ENCODE measurements around the gene IFNG.
"Not testable (repeated sequence)": the region's sequence is repeated elsewhere in the genome, so short reads cannot be mapped to it uniquely, and the experiment has no call there.

The IFNG gene

DNA sequence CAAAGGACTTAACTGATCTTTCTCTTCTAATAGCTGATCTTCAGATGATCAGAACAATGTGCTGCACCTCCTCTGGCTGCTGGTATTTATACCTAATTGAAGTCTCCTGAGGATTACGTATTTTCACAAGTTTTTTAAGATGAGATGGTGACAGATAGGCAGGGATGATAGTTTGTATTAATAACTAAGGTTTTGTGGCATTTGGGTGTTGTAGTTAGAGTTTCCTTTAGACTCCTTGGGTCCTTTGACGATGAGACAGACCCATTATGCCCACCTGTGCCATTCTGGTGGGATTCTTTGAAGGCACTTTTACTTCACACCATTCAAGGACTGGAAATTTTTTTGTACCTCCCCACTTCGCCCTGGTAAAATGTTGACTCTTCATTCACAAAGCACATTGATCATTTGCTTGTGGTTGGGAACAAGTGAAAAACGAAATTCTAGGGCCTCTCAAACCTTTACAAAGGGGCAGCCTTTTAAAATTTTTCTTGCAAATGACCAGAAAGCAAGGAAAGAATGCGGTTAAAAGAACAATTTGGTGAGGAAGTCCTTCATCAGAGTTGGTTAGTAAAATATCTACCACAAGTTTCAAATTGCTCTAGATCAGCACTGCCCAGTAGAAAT lies at the start of gene IFNG:
Gene IFNG (minus strand): TSS at position 60 of the 624 bp plus-strand sequence. CDS start 125 bp downstream, outside the sequence.
- DNase-seq: no peak

DNA sequence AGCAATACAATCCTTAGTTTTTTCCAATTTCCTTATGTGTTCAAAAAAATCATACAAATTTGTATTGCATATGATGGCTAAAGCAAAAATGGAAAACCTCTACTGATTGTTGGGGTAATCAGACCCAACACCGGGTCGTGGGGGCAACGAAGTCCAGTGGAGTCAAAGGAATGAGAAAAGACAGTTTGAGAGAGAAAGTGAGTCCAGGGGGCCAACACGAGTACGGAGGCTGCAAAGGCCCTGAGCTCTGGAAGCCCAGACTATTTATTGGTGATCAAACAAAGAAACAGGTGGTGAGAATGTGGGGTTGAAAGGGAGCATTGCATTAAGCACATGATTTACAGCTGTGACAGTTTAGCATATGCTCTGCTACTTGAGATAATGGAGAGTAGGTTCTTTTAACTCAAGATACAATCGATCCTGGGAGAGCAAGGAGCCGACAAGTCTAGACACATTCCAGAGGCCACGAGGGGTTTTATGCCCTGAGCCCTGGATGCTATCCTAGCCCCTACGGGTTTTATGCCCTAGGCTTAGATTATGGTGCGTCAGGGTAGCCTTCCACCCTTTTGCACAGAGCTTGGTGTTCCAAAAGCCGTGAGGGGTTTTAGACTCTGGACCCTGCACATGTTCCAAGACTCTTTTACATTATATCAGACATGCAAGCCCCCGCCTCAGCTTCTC lies 49.6 kb upstream of the IFNG start:
- DNase-seq: not testable (repeated sequence)

DNA sequence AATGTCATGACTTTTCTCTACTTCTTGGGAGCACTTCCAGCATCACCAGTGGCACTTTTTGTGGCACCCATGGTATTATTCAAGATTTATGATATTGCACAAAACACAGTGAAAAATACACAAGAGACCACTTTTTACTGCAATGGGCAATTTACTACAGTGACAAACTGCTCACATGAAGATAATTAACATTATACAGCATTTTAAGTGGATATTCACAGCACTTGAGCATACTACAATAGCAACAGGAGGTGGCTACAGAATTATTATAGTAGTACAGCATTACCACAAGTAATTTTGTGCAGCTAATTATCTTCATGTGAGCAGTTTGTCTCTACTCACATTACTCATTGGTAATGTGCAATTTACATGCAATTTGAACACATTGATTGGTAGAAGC lies 47.7 kb upstream of the IFNG start:
- DNase-seq: no peak

DNA sequence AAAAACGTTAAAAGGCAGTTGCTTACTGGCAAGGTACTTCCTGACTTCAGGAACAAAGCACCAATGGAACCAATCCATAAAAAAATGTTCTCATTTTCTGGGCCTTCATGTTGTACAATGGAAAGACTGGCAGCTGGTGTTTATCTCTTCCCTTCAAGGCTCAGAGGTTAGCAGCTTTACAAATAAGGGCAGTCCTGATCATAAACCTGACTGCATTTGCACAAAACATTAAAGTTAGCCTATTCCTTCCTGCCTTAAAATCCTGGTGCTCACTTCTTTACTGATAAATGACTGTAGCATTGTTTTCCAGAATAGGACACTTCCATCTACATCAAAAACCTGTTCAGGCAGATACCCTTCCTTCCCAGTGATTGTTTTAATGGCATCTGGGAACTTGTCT lies 46.9 kb upstream of the IFNG start:
- DNase-seq: no peak

DNA sequence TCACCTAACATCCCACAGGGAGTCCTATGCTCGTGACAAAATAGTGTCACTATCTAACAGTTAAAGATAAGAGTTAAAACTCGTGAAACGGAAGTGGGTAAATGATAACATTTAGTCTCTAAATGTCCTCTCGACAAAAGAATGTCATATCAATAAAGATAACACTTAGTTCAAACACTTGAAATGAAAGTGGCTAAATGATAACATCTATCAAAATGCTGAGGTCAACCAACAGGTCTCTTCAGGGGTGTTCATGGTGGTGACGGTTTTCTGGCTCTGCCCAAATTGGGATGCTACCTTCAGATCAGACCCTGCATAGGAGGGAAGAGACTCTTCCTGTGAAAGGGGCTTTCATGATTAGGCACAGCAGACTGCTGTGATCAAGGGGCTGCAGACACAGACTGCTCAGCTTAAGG lies 43.9 kb upstream of the IFNG start:
- no peak for DNase-seq

DNA sequence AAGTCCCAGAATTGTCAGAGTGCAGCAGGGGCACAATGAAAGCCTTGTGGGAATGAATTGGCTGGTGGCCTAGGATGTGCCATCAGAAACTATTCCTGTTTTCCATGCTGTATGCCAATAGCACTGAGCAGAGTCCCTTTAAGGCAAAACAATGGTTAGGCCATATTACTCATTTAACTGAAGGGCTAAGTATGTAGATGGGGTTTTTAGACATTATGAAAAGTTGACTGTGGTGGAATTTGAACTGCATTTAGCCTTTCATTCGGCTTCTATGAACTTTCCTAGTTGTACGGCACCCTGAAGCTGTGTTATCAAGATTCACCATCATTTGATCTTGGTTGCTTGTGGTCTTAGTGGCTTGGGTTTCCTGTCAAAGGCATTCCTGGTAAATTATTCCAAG lies 41.3 kb upstream of the IFNG start:
- DNase-seq: no peak

DNA sequence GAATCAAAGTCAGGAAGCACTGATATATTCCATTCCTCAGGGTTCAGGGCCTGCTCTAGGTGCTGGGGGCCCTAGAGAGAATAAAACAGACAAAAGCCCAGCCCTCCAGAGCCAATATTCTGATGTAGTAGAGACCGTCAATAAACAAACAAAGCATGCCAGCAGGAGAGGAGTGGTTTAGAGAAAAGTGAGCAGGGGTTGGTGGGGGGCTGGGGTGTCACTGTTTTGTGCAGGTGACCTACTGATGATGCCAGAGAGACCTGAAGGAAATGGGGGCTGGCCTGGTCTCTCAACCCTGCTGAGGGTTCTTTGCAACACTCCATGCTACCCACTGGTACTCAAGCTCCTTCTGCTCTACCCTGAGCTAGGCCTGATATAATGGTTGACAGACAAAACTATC lies 39.6 kb upstream of the IFNG start:
- no peak for DNase-seq

DNA sequence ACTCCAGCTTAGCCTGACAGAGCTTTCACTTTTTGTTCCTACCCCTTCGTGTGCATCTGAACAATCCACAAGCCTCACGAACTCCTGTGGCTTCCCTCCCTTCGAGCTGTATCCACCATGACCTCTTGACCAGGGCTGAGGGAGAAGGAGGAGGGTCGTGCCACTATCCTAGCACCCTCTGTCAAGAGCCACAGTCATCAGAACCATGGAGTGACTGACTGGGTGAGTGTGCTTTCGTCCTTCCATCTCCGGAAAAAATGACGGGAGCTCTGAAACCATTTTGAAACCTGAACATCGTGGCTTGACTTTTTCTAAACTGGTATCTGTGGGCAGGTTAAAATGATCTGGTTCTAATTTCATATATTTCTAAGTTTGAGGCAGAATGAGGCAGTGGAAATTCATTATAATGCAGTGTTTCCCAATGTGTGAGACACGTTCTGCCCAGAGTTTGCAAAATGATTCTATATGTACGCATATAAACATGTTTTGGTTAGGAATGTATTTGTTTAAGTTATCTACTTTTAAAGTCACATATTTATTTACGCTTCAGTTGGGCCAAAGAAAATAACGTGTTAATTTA lies 39.1 kb upstream of the IFNG start:
- no peak for DNase-seq

DNA sequence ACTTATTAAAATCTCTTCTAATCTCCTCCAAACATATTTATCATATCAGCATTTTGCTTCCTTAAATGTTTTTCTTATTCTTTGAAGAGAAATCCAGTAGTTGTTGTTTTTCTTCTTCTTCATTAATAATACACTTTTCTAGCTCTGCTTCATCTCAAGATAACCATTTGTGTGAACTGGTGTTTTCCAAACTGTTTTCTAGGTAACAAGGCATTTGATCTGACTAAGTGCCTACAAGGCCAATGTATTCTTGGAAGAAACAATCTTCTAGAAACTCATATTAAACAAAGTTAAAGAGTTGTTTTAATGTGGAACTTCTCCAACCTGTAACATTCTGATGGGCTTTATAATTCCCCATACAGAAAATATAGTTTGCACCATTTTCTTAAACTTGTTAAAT lies 30.8 kb upstream of the IFNG start:
- no peak for DNase-seq

DNA sequence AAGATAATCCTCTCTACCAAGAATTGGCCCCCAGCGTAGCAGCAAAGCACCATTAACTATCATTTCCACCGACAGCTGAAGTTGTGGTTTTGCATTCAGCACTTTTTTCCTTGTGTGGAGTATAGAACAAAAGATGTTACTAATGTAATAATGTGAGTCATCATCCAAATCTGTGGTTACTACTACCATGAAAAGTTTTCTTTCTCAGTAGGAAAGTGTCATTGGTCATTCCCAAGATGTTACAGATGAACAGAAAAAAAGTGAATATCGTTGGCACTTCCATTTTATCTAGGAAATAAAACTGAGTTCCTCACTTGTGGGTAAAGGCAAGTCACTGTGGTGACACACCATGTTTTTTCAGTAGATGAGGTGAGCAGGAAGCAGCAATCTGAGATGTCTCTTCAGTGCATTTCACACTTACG lies 30.3 kb upstream of the IFNG start:
- no peak for DNase-seq

DNA sequence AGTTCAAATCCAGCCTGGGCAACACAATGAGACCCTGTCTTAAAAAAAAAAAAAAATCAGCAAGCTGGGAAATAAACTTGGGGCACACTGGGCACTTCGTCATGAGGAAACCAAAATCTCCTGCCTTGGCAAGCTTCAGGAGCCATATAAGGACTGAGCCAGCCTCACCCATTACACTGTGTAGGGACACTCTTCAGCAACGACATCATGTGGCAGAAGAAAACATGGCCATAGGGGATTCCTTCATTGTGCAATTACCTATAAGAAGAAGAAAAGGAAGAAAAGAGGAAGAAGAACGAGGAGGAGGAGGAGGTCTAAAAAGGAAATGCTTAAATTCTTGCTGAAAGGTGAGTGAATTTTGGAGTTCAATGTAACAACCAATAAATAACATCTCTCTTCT lies 26.1 kb upstream of the IFNG start:
- no peak for DNase-seq

DNA sequence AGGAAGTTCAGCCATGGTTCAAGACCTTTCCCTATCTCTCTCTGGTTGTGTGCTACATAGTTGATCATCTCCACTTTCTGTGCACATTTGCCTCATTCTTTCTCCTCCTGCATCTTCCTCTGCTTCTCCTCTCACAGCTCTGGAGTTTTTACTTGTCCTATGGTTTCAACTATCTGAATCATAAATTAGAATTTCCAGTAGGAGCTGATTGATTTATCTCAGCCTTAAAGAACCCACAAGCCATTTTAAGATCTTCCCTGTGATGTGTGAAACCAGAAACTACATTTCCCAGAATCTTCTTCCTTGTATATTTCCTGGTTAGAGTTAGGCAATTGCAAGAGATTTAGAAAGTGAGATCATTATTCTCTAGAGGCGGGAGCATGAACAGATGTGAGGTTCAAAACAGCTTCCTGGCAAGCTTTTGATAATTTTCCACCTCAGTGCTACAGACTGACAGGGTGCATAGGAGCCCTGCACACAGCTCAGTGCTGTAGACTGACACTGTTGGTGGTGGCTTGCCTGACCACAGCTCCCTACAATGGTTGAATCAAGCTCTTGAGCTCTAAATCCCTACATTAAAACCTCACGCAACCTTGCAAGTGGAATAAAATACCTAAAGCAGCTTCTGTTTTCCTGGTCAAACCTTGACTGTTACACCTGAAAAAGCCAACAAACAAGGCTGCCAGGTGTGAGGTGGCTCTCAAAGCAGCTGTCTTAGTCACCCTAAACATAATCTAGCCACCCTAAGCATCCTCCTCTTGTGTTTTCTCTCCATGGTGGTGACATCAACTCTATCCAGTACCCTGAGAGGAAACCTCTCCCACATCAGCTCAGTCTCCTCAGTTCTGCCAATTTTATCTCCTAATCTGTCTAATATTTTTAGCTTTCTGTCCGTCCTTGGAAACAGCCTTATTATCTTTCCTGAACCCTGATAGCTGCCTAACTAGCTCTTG lies 21.5 kb upstream of the IFNG start:
- no peak for DNase-seq

DNA sequence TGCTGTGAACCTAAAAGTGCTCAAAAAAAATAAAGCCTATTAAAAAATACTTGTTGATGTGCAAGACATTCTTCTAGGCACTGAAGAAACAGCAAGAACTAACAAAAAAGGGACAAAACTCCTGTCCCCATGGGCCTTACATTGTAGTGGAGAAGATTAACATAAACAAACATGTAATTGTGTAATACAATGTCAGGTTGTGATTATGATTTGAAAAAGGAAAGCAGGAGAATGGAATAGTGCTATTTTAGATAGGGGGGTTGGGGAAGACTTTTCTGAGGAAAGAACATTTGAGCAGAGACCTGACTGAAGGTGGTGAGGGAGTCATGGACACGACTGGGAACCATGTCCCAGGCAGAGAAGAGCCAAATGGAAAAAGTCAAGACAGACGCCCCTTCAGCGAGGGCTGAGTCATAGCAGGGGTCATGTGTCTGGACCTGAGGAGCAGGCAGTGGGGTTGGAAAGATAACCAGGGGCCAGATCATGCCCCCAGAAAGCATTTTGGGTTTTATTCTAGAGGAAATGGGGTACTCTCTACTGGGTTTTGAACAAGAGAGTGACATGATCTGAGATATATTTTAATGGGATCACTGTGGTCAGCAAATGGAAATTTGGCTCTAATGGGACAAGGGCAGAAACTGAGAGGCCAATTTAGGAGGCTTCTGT lies 19.4 kb upstream of the IFNG start:
- DNase-seq: no peak

DNA sequence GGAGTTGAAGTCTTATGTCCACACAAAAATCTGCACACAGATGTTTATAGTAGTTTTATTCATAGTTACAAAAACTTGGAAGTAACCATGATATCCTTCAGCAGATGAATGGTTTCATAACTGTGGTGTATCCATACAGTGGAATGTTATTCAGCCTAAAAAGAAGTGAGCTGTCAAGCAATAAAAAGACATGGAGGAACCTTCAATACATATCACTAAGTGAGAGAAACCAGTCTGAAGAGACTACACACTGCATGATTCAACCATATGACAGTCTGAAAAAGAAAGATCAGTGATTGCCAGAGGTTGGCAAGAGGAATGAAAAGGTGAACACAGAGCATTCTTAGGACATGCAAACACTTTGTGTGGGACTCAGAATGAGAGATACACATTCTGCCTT lies 18.6 kb upstream of the IFNG start:
- no peak for DNase-seq

DNA sequence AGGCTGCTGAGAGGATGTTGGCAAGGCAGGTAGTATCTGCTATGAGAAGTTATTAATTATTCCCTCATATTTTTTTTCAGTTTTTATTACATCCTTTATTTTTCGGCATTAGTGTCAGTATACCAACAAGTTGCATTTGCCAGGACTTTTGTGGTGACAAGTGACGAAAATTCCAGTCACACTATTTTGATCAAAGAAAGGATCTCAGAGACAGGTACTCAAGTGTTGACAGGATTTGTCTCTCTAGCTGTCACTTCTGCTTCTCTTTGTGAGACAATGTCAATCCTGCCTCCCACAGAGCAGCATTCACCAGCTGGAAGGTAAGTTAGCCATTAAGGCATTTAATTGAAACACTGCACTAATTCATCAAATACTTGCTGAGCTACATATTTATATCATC lies 18.0 kb upstream of the IFNG start:
- no peak for DNase-seq

DNA sequence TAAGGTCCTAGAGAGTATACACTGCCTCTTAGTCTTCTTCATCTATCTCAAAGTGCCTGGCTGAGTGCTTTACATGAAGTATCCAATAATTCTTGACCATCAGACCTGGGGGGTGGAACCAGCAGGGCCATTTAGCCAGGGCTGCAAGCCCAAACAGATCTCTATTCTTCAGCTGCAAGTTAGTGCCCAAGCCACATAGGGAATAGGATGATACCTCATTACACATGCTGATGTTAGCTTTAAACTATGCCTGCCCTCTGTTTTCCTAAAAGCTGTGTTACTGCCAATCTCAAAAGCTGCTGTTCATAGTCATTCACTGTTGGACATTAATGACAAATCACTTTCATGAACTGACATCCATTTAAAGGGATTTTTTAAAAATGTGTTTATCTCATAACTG lies 16.7 kb upstream of the IFNG start:
- DNase-seq: no peak

DNA sequence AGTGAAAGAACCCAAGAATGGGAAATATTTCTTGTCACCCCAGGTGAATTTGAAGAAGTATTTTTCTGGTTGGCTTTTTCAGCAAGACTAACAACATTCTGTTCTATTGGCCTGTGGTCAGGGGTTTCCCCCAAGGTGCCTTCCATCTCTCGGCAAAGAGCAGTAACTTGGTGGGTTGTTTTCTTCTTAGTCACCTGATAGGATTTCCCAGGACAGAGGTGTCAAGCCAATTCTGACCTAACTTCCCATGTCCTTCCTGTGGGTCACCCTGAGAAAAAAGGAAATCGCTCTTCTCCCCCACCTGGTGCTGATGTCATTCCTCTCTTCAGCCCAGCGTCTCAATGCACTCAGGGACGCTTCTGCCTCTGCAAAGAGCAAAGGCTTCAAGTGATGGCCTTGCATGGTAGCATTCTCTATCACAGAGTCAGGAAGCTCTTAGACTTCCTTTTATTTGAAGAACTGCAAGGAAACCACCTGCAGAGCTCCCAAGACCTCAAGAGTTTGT lies 16.1 kb upstream of the IFNG start:
- DNase-seq: no peak

DNA sequence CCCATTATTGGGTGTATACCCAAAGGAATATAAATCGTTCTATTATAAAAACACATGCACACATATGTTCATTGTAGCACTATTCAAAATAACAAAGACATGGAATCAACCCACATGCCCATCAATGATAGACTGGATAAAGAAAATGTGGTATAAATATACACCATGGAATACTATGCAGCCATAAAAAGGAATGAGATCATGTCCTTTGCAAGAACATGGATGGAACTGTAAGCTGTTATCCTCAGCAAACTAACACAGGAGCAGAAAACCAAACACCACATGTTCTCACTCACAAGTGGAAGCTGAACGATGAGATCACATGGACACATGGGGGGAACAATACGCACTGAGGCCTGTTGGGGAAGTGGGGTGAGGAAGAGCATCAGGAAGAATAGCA lies 15.2 kb upstream of the IFNG start:
- not testable (repeated sequence) for DNase-seq

DNA sequence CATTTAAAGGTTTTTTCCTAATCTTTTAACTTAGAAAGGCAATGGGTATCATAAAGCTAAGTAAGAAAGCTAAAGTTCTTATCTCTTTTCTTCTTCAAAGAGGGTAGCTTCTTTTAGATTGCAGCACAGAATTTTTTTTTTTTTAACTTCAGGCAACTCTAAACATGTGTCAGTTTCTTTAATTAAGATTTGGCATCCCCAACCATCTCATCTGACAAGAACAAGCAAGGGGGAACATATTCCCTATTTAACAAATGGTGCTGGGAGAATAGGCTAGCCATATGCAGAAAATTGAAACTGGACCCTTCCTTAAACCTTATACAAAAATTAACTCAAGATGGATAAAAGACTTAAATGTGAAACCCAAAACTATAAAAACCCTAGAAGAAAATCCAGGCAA lies 14.3 kb upstream of the IFNG start:
- no peak for DNase-seq

DNA sequence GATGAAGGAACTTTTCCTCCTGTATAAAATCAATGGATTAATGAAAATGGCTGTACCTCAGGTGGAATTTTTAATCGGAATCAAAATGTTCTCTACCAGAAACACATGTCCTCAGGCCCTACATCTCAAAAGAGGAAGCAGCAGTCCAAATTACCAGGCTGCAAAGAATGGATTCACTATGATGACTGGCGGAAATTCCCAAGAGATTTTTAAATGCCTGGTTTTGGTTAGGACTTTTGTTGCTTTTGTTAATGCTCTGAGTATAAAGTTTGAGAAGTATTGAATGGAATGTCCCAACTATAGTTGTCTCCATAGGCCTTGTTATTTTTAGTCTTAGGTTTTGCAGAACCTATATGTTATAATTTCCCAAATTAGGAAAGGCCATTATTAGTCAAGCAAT lies 11.2 kb upstream of the IFNG start:
- DNase-seq: no peak

DNA sequence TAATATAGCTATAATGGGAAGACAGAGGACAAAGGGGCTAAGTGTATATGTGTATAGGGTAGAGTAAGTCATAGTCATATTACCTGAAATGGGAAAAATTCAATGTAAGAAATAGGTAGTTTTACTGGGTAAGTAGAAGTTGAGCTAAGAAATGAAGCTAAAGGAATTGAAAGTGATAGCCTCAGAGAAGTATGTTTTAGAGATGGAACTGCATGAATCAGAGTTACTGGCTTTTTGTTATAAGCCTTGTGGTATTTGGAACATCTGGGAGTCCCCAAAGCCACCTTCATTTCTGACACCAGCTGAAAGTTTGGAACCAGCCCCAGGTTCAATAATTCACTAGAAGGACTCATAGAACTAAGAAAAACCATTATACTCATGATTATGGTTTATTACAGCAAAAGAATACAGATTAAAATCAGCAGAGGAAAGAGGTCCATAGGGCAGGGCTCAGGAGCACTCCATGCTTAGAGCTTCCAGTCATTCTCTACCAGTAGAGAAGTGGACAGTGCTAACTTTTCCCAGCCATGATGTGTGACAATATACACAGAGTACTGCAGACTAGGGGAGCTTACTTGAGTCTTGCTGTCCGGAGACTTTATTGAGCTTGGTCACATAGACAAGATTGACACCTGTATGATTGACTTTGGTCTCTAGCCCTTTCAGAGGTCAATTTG lies 9.8 kb upstream of the IFNG start:
- no peak for DNase-seq

DNA sequence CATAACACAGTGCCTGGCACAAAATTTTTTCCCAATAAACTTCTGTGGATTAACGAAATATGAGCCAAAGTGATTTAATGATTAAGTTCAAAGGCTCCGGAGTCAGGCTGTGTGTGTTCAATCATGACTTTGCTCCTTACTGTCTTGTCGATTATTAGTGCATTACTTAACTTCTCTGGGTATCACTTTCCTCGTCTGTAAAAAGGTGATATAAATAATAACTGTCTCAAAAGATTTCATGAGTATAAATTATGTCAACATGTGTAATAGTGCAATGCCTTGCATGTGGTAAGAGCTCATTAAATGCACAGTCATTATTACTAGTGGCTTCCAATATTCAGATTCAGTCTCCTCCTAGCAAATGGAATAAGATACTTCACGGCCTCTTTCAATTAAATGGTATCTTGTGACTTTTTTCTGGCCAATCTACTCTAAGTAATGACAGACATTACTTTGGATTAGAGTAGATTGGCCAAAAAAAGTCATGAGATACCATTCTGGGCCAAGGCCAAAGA lies 6.8 kb upstream of the IFNG start:
- DNase-seq: no peak

Data from GOT3 (cell line).